ENCODE results near the gene DNAJC5G.
"Not testable (repeated sequence)": the region's sequence is repeated elsewhere in the genome, so short reads cannot be mapped to it uniquely, and the experiment has no call there.

DNAJC5G gene

GRCh38 chr2:27282892-27283291, 7.7 kb downstream of the DNAJC5G start:
- no peak for DNase-seq

GRCh38 chr2:27284996-27285395, 9.8 kb downstream of the DNAJC5G start:
- no peak for DNase-seq

- no peak for DNase-seq
These were observed 10.2 kb downstream of the DNAJC5G start for GRCh38 chr2:27285481-27285880.

GRCh38 chr2:27288610-27289009, 13.4 kb downstream of the DNAJC5G start:
- no peak for DNase-seq

GRCh38 chr2:27290549-27290948, 15.3 kb downstream of the DNAJC5G start:
- no peak for DNase-seq

- no peak for DNase-seq
These were observed 16.6 kb downstream of the DNAJC5G start for GRCh38 chr2:27291865-27292264.

- no peak for DNase-seq
These were observed 19.7 kb downstream of the DNAJC5G start for GRCh38 chr2:27294928-27295327.

- DNase-seq: no peak
These were observed 21.2 kb downstream of the DNAJC5G start for GRCh38 chr2:27296481-27296880.

- DNase-seq: no peak
These were observed 22.0 kb downstream of the DNAJC5G start for GRCh38 chr2:27297195-27297594.

- no peak for DNase-seq
These were observed 23.3 kb downstream of the DNAJC5G start for GRCh38 chr2:27298391-27299080.

- not testable (repeated sequence) for DNase-seq
These were observed 25.4 kb downstream of the DNAJC5G start for GRCh38 chr2:27300606-27301005.

GRCh38 chr2:27303093-27304025, 28.1 kb downstream of the DNAJC5G start:
- peak in 1 of 2 donors; percentile 61 for DNase-seq

GRCh38 chr2:27304488-27305240, 29.4 kb downstream of the DNAJC5G start:
- no peak for DNase-seq

- no peak for DNase-seq
These were observed 30.3 kb downstream of the DNAJC5G start for GRCh38 chr2:27305516-27305915.

- no peak for DNase-seq
These were observed 30.9 kb downstream of the DNAJC5G start for GRCh38 chr2:27306136-27306535.

GRCh38 chr2:27306573-27307286, 31.5 kb downstream of the DNAJC5G start:
- no peak for DNase-seq

GRCh38 chr2:27307287-27307544, 32.0 kb downstream of the DNAJC5G start:
- no peak for DNase-seq

GRCh38 chr2:27307545-27308358, 32.5 kb downstream of the DNAJC5G start:
- DNase-seq: no peak

GRCh38 chr2:27308359-27308881, 33.2 kb downstream of the DNAJC5G start, which contains the start of gene UCN:
TSS of gene UCN (minus strand) at chr2:27308445. CDS start at chr2:27307895, 550 bp downstream.
- DNase-seq: no peak

- no peak for DNase-seq
These were observed 34.4 kb downstream of the DNAJC5G start for GRCh38 chr2:27309651-27310050.

GRCh38 chr2:27312152-27312551, 36.9 kb downstream of the DNAJC5G start:
- no peak for DNase-seq

Measured in hippocampal formation (tissue), 2 donors.